Astrocyte (in vitro differentiated cells and primary cell): ENCODE results near the gene GRID2. TPM values are rescaled to one million over a fixed set of nuclear protein-coding genes. Genes with fewer than 3 reads are reported as not detected.

Experiments used
- DNase-seq: peaks from one replicate; pipeline ENCODE4 v3.0.0-alpha.2; 2010; ENCODE audit warnings: low read depth
- FAIRE-seq: peaks from 2 replicates; lab custom pipeline; 2011; peaks lifted over from hg19 to GRCh38; lab: Jason Lieb, UNC
- H2AFZ ChIP-seq: 2 replicates; pipeline ENCODE4 v1.6.0; 2012; ENCODE audit warnings: low read depth, low read length, inconsistent platforms
- H3K27ac ChIP-seq: 2 replicates; pipeline ENCODE4 v1.5.1; 2011; ENCODE audit warnings: low read depth, low read length, inconsistent platforms
- H3K27me3 ChIP-seq: 2 replicates; pipeline ENCODE4 v1.6.0; 2011; ENCODE audit warnings: low read length, inconsistent platforms; ENCODE audit not compliant: insufficient read depth
- H3K36me3 ChIP-seq: 2 replicates; pipeline ENCODE4 v1.5.1; 2011; ENCODE audit warnings: low read length, inconsistent platforms; ENCODE audit not compliant: insufficient read depth
- H3K4me1 ChIP-seq: 2 replicates; pipeline ENCODE4 v1.5.1; 2011; ENCODE audit warnings: low read length, inconsistent platforms; ENCODE audit not compliant: insufficient read depth
- H3K4me2 ChIP-seq: 2 replicates; pipeline ENCODE4 v1.6.0; 2012; ENCODE audit warnings: low read length, inconsistent platforms
- H3K4me3 ChIP-seq: 2 replicates; pipeline ENCODE4 v1.5.1; 2011; ENCODE audit warnings: low read depth, mild to moderate bottlenecking, low read length, inconsistent platforms; ENCODE audit not compliant: insufficient read depth
- H3K79me2 ChIP-seq: 2 replicates; pipeline ENCODE4 v1.6.0; 2012; ENCODE audit warnings: mild to moderate bottlenecking, low read length, inconsistent platforms; ENCODE audit not compliant: insufficient read depth
- H3K9ac ChIP-seq: 2 replicates; pipeline ENCODE4 v1.6.0; 2012; ENCODE audit warnings: mild to moderate bottlenecking, low read length, inconsistent platforms
- H3K9me3 ChIP-seq: 2 replicates; pipeline ENCODE4 v1.5.1; 2012; ENCODE audit warnings: low read depth, mild to moderate bottlenecking, low read length, inconsistent platforms; ENCODE audit not compliant: insufficient read depth
- H4K20me1 ChIP-seq: 2 replicates; pipeline ENCODE4 v1.6.0; 2012; ENCODE audit warnings: low read length, inconsistent platforms; ENCODE audit not compliant: insufficient read depth
- H3K27ac Mint-ChIP-seq: one replicate; pipeline ENCODE4 v1.8.0; 2021; ENCODE audit warnings: mild to moderate bottlenecking, mixed read lengths; ENCODE audit not compliant: unreplicated experiment
- H3K27me3 Mint-ChIP-seq: one replicate; pipeline ENCODE4 v1.8.0; 2021; ENCODE audit warnings: low read depth, mixed read lengths; ENCODE audit not compliant: unreplicated experiment
- H3K36me3 Mint-ChIP-seq: one replicate; pipeline ENCODE4 v1.8.0; 2021; ENCODE audit warnings: low read depth, mixed read lengths; ENCODE audit not compliant: unreplicated experiment
- H3K4me1 Mint-ChIP-seq: one replicate; pipeline ENCODE4 v1.8.0; 2021; ENCODE audit warnings: low read depth, mixed read lengths; ENCODE audit not compliant: unreplicated experiment
- H3K4me3 Mint-ChIP-seq: one replicate; pipeline ENCODE4 v1.8.0; 2021; ENCODE audit warnings: mild to moderate bottlenecking, moderate library complexity, mixed read lengths; ENCODE audit not compliant: unreplicated experiment
- H3K9me3 Mint-ChIP-seq: one replicate; pipeline ENCODE4 v1.8.0; 2021; ENCODE audit warnings: mild to moderate bottlenecking, mixed read lengths; ENCODE audit not compliant: unreplicated experiment
- EZH2 ChIP-seq: IDR thresholded peaks from 2 replicates; pipeline ENCODE4 v1.6.1; 2012; ENCODE audit warnings: mild to moderate bottlenecking, low read length, inconsistent platforms; ENCODE audit not compliant: insufficient read depth
- total RNA-seq: library from RNA; stranded (reverse); gene quantifications from 2 replicates; pipeline ENCODE4 v1.2.1, GENCODE V29; 2021
- TF ChIP-seq, protein P1 (sequence below): IDR thresholded peaks from 2 replicates; pipeline ENCODE4 v1.5.1; 2011; ENCODE audit warnings: low read depth, mild to moderate bottlenecking, inconsistent platforms, low read length, moderate library complexity; ENCODE audit not compliant: insufficient read depth

The GRID2 gene
- total RNA-seq, 1 donor from 2014 or later = 0.14 TPM

DNA sequence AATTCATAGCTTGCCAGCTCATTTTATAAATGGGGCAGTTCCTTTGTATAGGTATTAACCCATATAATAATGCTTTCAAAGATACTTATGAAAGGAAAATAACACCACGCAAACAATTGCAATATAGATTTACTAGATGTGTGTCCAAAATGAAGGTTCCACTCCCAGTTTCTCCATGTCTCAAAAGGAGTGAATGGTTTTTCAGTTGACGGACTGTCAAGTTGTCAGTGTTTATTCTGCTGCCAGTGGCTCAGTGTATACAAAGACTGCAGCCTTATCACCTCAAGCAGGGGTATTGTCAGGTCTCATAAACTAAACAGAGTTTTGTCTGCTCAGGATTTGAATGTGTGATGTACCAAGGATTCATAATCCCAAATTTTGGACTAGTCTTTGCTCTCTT is 939.5 kb downstream of the GRID2 start:
- Mint-ChIP-seq H3K9me3 (no peaks in the 10 kb centered on the region), H3K4me1 (no peaks in the 10 kb centered on the region), H3K4me3 (no peak overlapping the region), H3K36me3 (no peaks in the 10 kb centered on the region), H3K27me3 (no peaks in the 10 kb centered on the region), H3K27ac (no peak overlapping the region)
- H4K20me1 ChIP-seq = no peaks in the 10 kb centered on the region
- H3K9me3 ChIP-seq = no peaks in the 10 kb centered on the region
- H3K36me3 ChIP-seq = no peaks in the 10 kb centered on the region
- H3K4me3 ChIP-seq = no peak overlapping the region
- FAIRE-seq = no peak
- no peak for DNase-seq
- no peak overlapping the region for H3K4me2 ChIP-seq
- no peak overlapping the region for H2AFZ ChIP-seq
- no peak overlapping the region for H3K9ac ChIP-seq
- no peak overlapping the region for H3K27ac ChIP-seq
- no peaks in the 10 kb centered on the region for H3K27me3 ChIP-seq
- H3K79me2 ChIP-seq = no peaks in the 10 kb centered on the region
- no peaks in the 10 kb centered on the region for H3K4me1 ChIP-seq
- TF ChIP-seq EZH2 = no peak
- TF ChIP-seq, protein P1, sequence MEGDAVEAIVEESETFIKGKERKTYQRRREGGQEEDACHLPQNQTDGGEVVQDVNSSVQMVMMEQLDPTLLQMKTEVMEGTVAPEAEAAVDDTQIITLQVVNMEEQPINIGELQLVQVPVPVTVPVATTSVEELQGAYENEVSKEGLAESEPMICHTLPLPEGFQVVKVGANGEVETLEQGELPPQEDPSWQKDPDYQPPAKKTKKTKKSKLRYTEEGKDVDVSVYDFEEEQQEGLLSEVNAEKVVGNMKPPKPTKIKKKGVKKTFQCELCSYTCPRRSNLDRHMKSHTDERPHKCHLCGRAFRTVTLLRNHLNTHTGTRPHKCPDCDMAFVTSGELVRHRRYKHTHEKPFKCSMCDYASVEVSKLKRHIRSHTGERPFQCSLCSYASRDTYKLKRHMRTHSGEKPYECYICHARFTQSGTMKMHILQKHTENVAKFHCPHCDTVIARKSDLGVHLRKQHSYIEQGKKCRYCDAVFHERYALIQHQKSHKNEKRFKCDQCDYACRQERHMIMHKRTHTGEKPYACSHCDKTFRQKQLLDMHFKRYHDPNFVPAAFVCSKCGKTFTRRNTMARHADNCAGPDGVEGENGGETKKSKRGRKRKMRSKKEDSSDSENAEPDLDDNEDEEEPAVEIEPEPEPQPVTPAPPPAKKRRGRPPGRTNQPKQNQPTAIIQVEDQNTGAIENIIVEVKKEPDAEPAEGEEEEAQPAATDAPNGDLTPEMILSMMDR = no peak

- H3K36me3 Mint-ChIP-seq = no peaks in the 10 kb centered on the region
- H3K9me3 Mint-ChIP-seq = no peaks in the 10 kb centered on the region
- no peak overlapping the region for H3K27ac Mint-ChIP-seq
- H3K79me2 ChIP-seq = no peaks in the 10 kb centered on the region
- no peaks in the 10 kb centered on the region for H3K36me3 ChIP-seq
- H3K27ac ChIP-seq = no peak overlapping the region
- DNase-seq = no peak
- no peaks in the 10 kb centered on the region for H4K20me1 ChIP-seq
- H3K27me3 ChIP-seq = no peaks in the 10 kb centered on the region
- H3K9me3 ChIP-seq = no peaks in the 10 kb centered on the region
- no peaks in the 10 kb centered on the region for H3K27me3 Mint-ChIP-seq
- no peak for TF ChIP-seq EZH2
- TF ChIP-seq, protein P1 = no peak
- no peak overlapping the region for H3K9ac ChIP-seq
- no peak overlapping the region for H3K4me2 ChIP-seq
- no peak overlapping the region for H2AFZ ChIP-seq
- no peak overlapping the region for H3K4me3 Mint-ChIP-seq
- no peaks in the 10 kb centered on the region for H3K4me1 ChIP-seq
- H3K4me3 ChIP-seq = no peak overlapping the region
- no peaks in the 10 kb centered on the region for H3K4me1 Mint-ChIP-seq
- FAIRE-seq = no peak
Observed at GRCh38 chr4:93261207-93261606, 957.4 kb downstream of the GRID2 start.

GRCh38 chr4:93263166-93263565 is 959.4 kb downstream of the GRID2 start:
- Histone ChIP-seq H3K27me3 (no peaks in the 10 kb centered on the region), H3K9ac (no peak overlapping the region), H3K36me3 (no peaks in the 10 kb centered on the region), H3K9me3 (no peaks in the 10 kb centered on the region), H3K27ac (no peak overlapping the region), H3K4me2 (no peak overlapping the region), H3K4me1 (no peaks in the 10 kb centered on the region), H3K4me3 (no peak overlapping the region), H3K79me2 (no peaks in the 10 kb centered on the region), H2AFZ (no peak overlapping the region), H4K20me1 (no peaks in the 10 kb centered on the region)
- no peaks in the 10 kb centered on the region for H3K36me3 Mint-ChIP-seq
- H3K27ac Mint-ChIP-seq = no peak overlapping the region
- no peak overlapping the region for H3K4me3 Mint-ChIP-seq
- DNase-seq (no peak), FAIRE-seq (no peak)
- no peaks in the 10 kb centered on the region for H3K9me3 Mint-ChIP-seq
- no peaks in the 10 kb centered on the region for H3K27me3 Mint-ChIP-seq
- TF ChIP-seq, protein P1 = no peak
- TF ChIP-seq EZH2 = no peak
- H3K4me1 Mint-ChIP-seq = no peaks in the 10 kb centered on the region
